ENCODE data around the gene RASEF. TPM values are rescaled to one million over a fixed set of nuclear protein-coding genes. Genes with fewer than 3 reads are reported as not detected.

RASEF gene
- total RNA-seq, 6 experiments from 2014 or later: 0.73 to 6.1 (median 1.9) TPM

DNA sequence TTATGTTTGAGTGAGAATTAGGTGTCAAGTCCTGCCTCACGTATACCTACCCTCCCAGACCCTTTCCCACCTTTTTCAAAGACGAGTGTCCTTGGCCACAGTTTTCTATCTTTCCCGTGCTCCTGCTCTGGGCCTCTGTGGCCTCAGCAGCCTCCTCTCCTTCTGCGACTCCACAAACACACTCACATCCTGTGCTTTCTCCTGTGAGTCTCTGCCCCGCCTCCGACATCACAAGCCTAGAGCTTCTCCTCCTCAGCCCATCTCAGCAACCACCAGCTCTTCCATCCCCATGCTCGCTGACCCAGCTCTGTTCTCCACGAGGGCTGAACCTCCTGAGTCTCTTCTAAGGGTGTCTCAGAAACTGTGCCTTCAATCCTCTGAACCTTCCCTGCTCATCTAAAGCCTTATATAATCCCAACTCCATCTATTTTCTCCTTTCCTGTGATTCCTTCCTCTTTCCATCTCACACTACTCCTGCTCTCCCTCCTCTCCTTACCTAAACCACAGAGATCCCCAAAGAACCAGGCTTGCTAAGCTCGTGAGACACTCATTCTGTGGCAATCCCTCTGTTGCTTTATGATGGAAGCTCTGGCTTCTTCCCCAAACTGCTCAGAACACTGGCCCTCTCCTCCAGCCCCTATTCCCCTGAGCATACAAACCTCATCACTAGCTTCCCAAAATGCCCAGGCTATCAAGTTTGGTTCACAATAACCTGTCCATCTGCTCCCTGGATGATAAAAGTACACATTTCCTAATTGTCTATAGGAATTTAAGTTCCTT is 55.2 kb downstream of the RASEF start:
- Histone ChIP-seq H3K36me3 (no peaks in the 10 kb centered on the region), H3K27ac (no peak overlapping the region), H3K27me3 (no peaks in the 10 kb centered on the region), H3K4me3 (no peak overlapping the region), H3K4me1 (peaks cover 0 to 6% (median 0%) of the 10 kb centered on the region in 4 donors), H3K9me3 (no peaks in the 10 kb centered on the region)
- intact Hi-C loops (cut with DNase I): no loop called here
- ATAC-seq: no peak
- DNase-seq: no peak
- 68% methylated on average over 9 of the region's 9 CpGs for WGBS (ENCODE audit: insufficient coverage, low coverage, low lambda C conversion rate, missing lambda C conversion rate)
- TF ChIP-seq, protein P1, sequence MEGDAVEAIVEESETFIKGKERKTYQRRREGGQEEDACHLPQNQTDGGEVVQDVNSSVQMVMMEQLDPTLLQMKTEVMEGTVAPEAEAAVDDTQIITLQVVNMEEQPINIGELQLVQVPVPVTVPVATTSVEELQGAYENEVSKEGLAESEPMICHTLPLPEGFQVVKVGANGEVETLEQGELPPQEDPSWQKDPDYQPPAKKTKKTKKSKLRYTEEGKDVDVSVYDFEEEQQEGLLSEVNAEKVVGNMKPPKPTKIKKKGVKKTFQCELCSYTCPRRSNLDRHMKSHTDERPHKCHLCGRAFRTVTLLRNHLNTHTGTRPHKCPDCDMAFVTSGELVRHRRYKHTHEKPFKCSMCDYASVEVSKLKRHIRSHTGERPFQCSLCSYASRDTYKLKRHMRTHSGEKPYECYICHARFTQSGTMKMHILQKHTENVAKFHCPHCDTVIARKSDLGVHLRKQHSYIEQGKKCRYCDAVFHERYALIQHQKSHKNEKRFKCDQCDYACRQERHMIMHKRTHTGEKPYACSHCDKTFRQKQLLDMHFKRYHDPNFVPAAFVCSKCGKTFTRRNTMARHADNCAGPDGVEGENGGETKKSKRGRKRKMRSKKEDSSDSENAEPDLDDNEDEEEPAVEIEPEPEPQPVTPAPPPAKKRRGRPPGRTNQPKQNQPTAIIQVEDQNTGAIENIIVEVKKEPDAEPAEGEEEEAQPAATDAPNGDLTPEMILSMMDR (IDR thresholded peaks at IDR 0.05): no peak
- no peak for TF ChIP-seq POLR2A (IDR thresholded peaks at IDR 0.05)

DNA sequence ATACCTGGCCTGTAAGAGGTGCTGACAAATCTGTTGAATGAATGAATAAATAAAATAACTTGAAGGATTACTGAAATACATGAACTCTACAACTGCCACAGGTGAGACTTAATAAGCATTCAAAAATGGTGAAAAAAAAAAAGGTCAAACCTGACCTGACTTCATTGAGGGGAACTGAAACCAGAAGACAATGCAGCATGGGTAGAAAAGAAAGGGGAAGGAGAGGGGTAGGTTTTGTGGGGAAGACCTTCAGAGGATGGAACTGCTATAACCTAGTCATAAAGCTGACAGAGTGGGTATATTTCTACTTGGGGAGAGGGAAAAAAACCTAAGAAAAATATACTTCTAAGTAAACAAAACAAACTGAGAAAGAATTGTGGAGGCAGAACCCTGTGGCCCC is 56.6 kb downstream of the RASEF start:
- no peaks in the 10 kb centered on the region for H3K27me3 ChIP-seq
- H3K36me3 ChIP-seq: no peaks in the 10 kb centered on the region
- no peak for ATAC-seq
- no peaks in the 10 kb centered on the region for H3K4me1 ChIP-seq
- no peak for TF ChIP-seq POLR2A (IDR thresholded peaks at IDR 0.05)
- TF ChIP-seq, protein P1 (IDR thresholded peaks at IDR 0.05): no peak
- H3K27ac ChIP-seq: no peak overlapping the region
- H3K9me3 ChIP-seq: no peaks in the 10 kb centered on the region
- no peak for DNase-seq
- no peak overlapping the region for H3K4me3 ChIP-seq
- intact Hi-C loops (cut with DNase I): no loop called here

DNA sequence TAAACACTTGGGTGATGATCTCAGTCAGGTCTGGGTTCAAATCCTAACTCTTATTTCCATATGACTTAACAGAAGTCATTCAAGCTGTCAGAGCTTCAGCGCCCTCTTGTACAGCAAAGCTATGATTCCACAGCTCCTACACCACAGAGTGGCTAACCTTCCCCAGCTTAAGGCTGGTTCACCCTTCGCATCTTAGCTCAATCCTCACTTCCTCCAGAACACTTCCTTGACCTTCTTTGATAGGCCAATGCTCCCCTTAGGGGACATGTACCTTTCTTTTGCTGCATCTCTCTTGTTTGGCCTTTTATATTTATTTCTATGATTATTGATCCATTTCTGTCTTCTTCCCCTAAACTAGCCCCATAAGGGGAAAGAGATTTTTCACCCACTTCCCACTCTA is 57.0 kb downstream of the RASEF start:
- H3K27ac ChIP-seq: no peak overlapping the region
- whole genome bisulfite sequencing (ENCODE audit: insufficient coverage, low coverage, low lambda C conversion rate, missing lambda C conversion rate): 78% methylated on average over 1 of the region's 2 CpGs
- intact Hi-C loops (cut with DNase I): no loop called here
- DNase-seq (no peak), ATAC-seq (no peak)
- TF ChIP-seq, protein P1 (IDR thresholded peaks at IDR 0.05): no peak
- TF ChIP-seq POLR2A (IDR thresholded peaks at IDR 0.05): no peak
- H3K9me3 ChIP-seq: no peaks in the 10 kb centered on the region
- H3K4me3 ChIP-seq: no peak overlapping the region
- no peaks in the 10 kb centered on the region for H3K36me3 ChIP-seq
- no peaks in the 10 kb centered on the region for H3K4me1 ChIP-seq
- H3K27me3 ChIP-seq: no peaks in the 10 kb centered on the region

DNA sequence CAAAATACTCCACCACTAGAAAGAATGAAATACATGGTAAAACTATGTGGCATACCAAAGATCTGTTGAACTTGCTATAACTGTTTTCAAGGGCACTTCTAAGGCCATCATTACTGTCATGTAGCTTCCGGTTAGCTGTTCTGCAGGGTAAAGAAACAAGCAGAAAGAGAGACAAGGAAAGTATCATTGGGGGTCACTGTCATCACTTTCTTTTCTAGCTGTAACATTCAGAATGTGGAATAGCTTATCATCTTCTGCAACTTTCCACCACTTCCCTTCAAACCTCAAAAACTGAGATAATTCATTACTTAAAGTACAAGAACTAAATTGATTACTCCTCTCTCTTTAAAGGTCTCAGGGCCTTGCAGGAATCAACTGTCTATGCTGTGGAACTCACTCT is 57.6 kb downstream of the RASEF start:
- Histone ChIP-seq H3K4me1 (no peaks in the 10 kb centered on the region), H3K9me3 (no peaks in the 10 kb centered on the region), H3K36me3 (no peaks in the 10 kb centered on the region), H3K27me3 (no peaks in the 10 kb centered on the region), H3K4me3 (no peak overlapping the region), H3K27ac (no peak overlapping the region)
- WGBS (ENCODE audit: insufficient coverage, low coverage, low lambda C conversion rate, missing lambda C conversion rate): 92% methylated on average over 1 of the region's 1 CpG
- ATAC-seq (no peak), DNase-seq (no peak)
- no peak for TF ChIP-seq POLR2A (IDR thresholded peaks at IDR 0.05)
- TF ChIP-seq, protein P1 (IDR thresholded peaks at IDR 0.05): no peak
- intact Hi-C loops (cut with DNase I): no loop called here
